Measurements from ENCODE around the gene SLCO2A1. TPM values are rescaled to one million over a fixed set of nuclear protein-coding genes. Genes with fewer than 3 reads are reported as not detected.

The SLCO2A1 gene
- total and polyA plus RNA-seq, 2 of the 4 experiments (the other 2 are of a cell fraction): under 0.01 to 1.5 TPM

DNA sequence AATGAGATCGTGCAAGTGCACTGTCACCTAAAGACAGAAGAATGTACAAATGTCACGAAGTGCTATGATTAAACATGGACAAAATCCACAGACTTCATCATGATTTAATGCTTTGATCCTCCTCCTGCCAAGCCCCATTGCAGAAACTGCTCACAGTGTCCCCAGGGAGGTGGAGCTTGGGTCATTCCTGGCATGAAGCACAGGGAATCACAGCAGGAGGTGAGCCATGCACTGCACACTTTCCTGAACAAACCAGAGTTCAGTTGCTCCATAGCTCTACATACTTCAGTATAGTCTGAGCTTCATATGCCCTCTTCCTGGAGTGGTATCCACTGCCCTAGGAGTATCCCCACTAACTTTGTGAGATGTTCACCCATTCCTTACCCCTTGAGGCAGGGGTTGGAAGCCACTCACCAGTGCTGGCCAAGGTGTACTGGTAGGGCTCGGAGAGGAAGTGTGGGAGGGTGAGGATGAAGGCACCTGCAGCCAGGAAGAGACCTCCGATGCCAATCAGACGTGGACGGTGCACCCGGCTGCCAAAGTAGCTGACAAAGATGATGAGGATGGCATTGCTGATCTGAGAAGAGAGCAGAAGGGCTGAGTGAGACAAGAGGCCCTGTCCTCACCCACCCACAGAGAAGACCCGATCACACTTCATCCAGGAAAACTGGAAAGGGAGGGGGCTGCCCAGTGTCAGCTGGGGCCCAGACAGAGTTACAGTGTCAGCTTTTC is 56.3 kb downstream of the SLCO2A1 start:
- no peaks in the 10 kb centered on the region for H4K20me1 ChIP-seq (ENCODE audit: insufficient read depth, low read length)
- no peak overlapping the region for H3K23ac ChIP-seq (ENCODE audit: low read depth, low read length)
- H3K9me1 ChIP-seq (ENCODE audit: insufficient read depth, low read length): no peaks in the 10 kb centered on the region; the same call in 1 of the 2 replicates
- no peak overlapping the region for H3K56ac ChIP-seq (ENCODE audit: extremely low read depth, insufficient read depth, low read length)
- H3K4ac ChIP-seq (ENCODE audit: low read depth, low read length): no peak overlapping the region
- no peak overlapping the region for H3K27ac ChIP-seq (ENCODE audit: insufficient read depth, low read length)
- no peak overlapping the region for H3K18ac ChIP-seq (ENCODE audit: low read depth, low read length)
- no peak overlapping the region for H2BK15ac ChIP-seq (ENCODE audit: low read depth, low read length)
- H3K36me3 ChIP-seq (ENCODE audit: control insufficient read depth, insufficient read depth, low read length): no peaks in the 10 kb centered on the region
- ATAC-seq (ENCODE audit: low read depth) (no peak), DNase-seq (no peak)
- H2BK5ac ChIP-seq (ENCODE audit: low read depth, low read length, poor library complexity, severe bottlenecking): no peak overlapping the region
- H2BK20ac ChIP-seq (ENCODE audit: low read depth, low read length): no peak overlapping the region
- no peak overlapping the region for H3K4me2 ChIP-seq (ENCODE audit: low read depth, low read length)
- H2BK120ac ChIP-seq (ENCODE audit: low read depth, low read length): no peak overlapping the region
- ChIA-PET POLR2A (ENCODE audit: unreplicated experiment) (no interaction called here), CTCF (interaction anchor here (0.7 kb wide), 1 partner anchor 11 kb away, joined by 3 read pairs; no protein-coding TSS in a partner anchor)
- dilution Hi-C loops (cut with HindIII; ENCODE audit: low sequenced_read_pairs, unreplicated experiment) (no loop called here), in situ Hi-C loops (cut with MboI; ENCODE audit: low sequenced_read_pairs) (no loop called here), intact Hi-C loops (cut with micrococcal nuclease) (no loop called here)
- H4K8ac ChIP-seq (ENCODE audit: low read depth in 2 of 2, low read length in 2 of 2): no peak overlapping the region
- no peak overlapping the region for H3K14ac ChIP-seq (replicated peaks; ENCODE audit: low read depth, low read length)
- H4K5ac ChIP-seq (ENCODE audit: low read depth, low read length): no peak overlapping the region
- H2AK9ac ChIP-seq (replicated peaks; ENCODE audit: low read depth, low read length, poor library complexity): no peak overlapping the region
- no TSS peak for BruUV-seq (replicated peaks)
- H4K91ac ChIP-seq (ENCODE audit: insufficient read depth, low read depth, low read length): no peak overlapping the region
- no peaks in the 10 kb centered on the region for H3K79me1 ChIP-seq (ENCODE audit: low read depth in 1 of 2, low read length in 2 of 2)
- H2AFZ ChIP-seq (replicated peaks; ENCODE audit: low read length, poor library complexity): peak overlapping the region; percentile 43
- H3K9ac ChIP-seq (ENCODE audit: low read depth, low read length): no peak overlapping the region
- no peaks in the 10 kb centered on the region for H3K4me1 ChIP-seq (ENCODE audit: control insufficient read depth, insufficient read depth, low read length)
- no peak overlapping the region for H3K4me3 ChIP-seq (ENCODE audit: insufficient read depth, low read depth, low read length)
- peaks cover 7% of the 10 kb centered on the region; the same call in 1 of the 2 replicates for H3K27me3 ChIP-seq (ENCODE audit: control insufficient read depth, insufficient read depth, low read length)
- WGBS, 2 experiments (ENCODE audit: extremely low coverage in 2 of 2, insufficient read length in 1 of 2): no CpG with 5 or more reads among the region's 8 CpGs
- H3K9me3 ChIP-seq (ENCODE audit: control insufficient read depth, insufficient read depth, low read length): no peaks in the 10 kb centered on the region
- H2AK5ac ChIP-seq (ENCODE audit: low read depth, low read length): no peak overlapping the region
- TF ChIP-seq MAZ (IDR thresholded peaks at IDR 0.05; ENCODE audit: borderline replicate concordance, low read depth, low read length) (no peak), SMC3 (IDR thresholded peaks at IDR 0.05; ENCODE audit: low read depth, low read length) (no peak), RCOR1 (IDR thresholded peaks at IDR 0.05; ENCODE audit: insufficient replicate concordance, low read length) (no peak), CEBPB (IDR thresholded peaks at IDR 0.05; ENCODE audit: low read depth, low read length) (no peak), USF2 (IDR thresholded peaks at IDR 0.05; ENCODE audit: low read depth, low read length) (no peak), ELK1 (IDR thresholded peaks at IDR 0.05; ENCODE audit: borderline replicate concordance, low read depth, low read length) (no peak), RFX5 (IDR thresholded peaks at IDR 0.05; ENCODE audit: low read depth, low read length) (no peak), MXI1 (IDR thresholded peaks at IDR 0.05; ENCODE audit: borderline replicate concordance, low read depth, low read length) (no peak), FOS (IDR thresholded peaks at IDR 0.05; ENCODE audit: low read depth, low read length) (no peak), POLR2A (IDR thresholded peaks at IDR 0.05; ENCODE audit: low read depth, low read length) (no peak), RAD21 (IDR thresholded peaks at IDR 0.05; ENCODE audit: low read length) (no peak), NFE2L2 (IDR thresholded peaks at IDR 0.05; ENCODE audit: low read depth, low read length) (no peak), CTCF (conservative IDR thresholded peaks at IDR 0.05; ENCODE audit: low read depth, low read length) (no peak), BHLHE40 (IDR thresholded peaks at IDR 0.05; ENCODE audit: low read depth, low read length) (no peak), MAFK (IDR thresholded peaks at IDR 0.05; ENCODE audit: low read depth, low read length) (no peak), CHD1 (IDR thresholded peaks at IDR 0.05; ENCODE audit: low read depth, low read length) (no peak)
